ENCODE data around the gene KRTAP10-2.

- TF ChIP-seq ZNF510 (tag by site-specific recombination; IDR thresholded peaks at IDR 0.05; ENCODE audit: insufficient replicate concordance), result no peak
- no peak for TF ChIP-seq CTCF (tag by site-specific recombination; IDR thresholded peaks at IDR 0.05)
These were observed 831 bp upstream of the KRTAP10-2 start for GRCh38 chr21:44552136-44552535.

Measured in HEK293 (cell line).